Testis (tissue), 3 donors: Measurements from ENCODE around the gene SDK2. TPM values are rescaled to one million over a fixed set of nuclear protein-coding genes. Genes with fewer than 3 reads are reported as not detected.

Experiments used
- DNase-seq: peaks from one replicate; pipeline ENCODE4 v3.0.0-alpha.2; 2019
- H3K27ac ChIP-seq, 2 donors: fragments of 200-600 bp; sonication (generic); one replicate each; pipeline ENCODE4 v1.5.1; 2019
- H3K27me3 ChIP-seq: fragments of 200-600 bp; sonication (generic); one replicate; pipeline ENCODE4 v1.5.1; 2019
- H3K36me3 ChIP-seq: fragments of 200-600 bp; sonication (generic); one replicate; pipeline ENCODE4 v1.5.1; 2017; ENCODE audit warnings: low read depth; ENCODE audit errors: missing control alignments
- H3K4me1 ChIP-seq: fragments of 200-600 bp; sonication (generic); one replicate; pipeline ENCODE4 v1.5.1; 2019
- H3K4me3 ChIP-seq, 2 donors: fragments of 200-600 bp; sonication (generic); one replicate each; pipeline ENCODE4 v1.5.1; 2017 to 2019
- H3K9me3 ChIP-seq: fragments of 200-600 bp; sonication (generic); one replicate; pipeline ENCODE4 v1.5.1; 2017
- POLR2A ChIP-seq: fragments of 450-650 bp; IDR thresholded peaks from one replicate; pipeline ENCODE4 v1.6.1; 2017; ENCODE audit warnings: antibody characterized with exemption, mild to moderate bottlenecking, moderate library complexity
- WGBS, 2 donors: methylation state at CpG; one replicate each; pipeline ENCODE4 v1.1.5; 2018; 5-methylcytosine and 5-hydroxymethylcytosine counted together
- intact Hi-C: fragments of 100-400 bp; cut with DNase I; formaldehyde crosslinking; loops from one replicate; pipeline ENCODE4 v1.15.1; 2023; ENCODE audit warnings: low total_unique reads
- polyA plus RNA-seq: library from polyadenylated mRNA; stranded (reverse); fragments of 350-450 nt; fragmentation: Illumina TruSeq; extraction: RNeasy Lipid Tissue Mini Kit (QIAGEN cat#74804); gene quantifications from one replicate; pipeline ENCODE4 v1.2.3, GENCODE V29; 2014; ENCODE audit warnings: low read depth, low replicate concordance; ENCODE audit not compliant: insufficient read depth
- total RNA-seq, 2 donors: library from RNA; depleted of rRNA; stranded (reverse); fragments of >200 nt; gene quantifications; one replicate each; pipeline ENCODE4 v1.2.3, GENCODE V29; 2016
- TF ChIP-seq, protein P1 (sequence below), 3 experiments: fragments of 450-650 bp in 2 of 3; fragments of 200-600 bp in 1 of 3; sonication (generic) in 1 of 3; IDR thresholded peaks; one replicate each; pipeline ENCODE4 v1.5.1; 2016 to 2019; ENCODE audit warnings: antibody characterized with exemption in 3 of 3, mild to moderate bottlenecking in 2 of 3, moderate library complexity in 1 of 3

SDK2 gene
- total and polyA plus RNA-seq, 3 donors from 2014 or later = 36.9 to 63.4 (median 55.4) TPM

GRCh38 chr17:73625991-73626673 is 18.1 kb downstream of the SDK2 start:
- 84 to 95% methylated on average over 12 of the region's 12 CpGs for WGBS, 2 donors
- TF ChIP-seq, protein P1, sequence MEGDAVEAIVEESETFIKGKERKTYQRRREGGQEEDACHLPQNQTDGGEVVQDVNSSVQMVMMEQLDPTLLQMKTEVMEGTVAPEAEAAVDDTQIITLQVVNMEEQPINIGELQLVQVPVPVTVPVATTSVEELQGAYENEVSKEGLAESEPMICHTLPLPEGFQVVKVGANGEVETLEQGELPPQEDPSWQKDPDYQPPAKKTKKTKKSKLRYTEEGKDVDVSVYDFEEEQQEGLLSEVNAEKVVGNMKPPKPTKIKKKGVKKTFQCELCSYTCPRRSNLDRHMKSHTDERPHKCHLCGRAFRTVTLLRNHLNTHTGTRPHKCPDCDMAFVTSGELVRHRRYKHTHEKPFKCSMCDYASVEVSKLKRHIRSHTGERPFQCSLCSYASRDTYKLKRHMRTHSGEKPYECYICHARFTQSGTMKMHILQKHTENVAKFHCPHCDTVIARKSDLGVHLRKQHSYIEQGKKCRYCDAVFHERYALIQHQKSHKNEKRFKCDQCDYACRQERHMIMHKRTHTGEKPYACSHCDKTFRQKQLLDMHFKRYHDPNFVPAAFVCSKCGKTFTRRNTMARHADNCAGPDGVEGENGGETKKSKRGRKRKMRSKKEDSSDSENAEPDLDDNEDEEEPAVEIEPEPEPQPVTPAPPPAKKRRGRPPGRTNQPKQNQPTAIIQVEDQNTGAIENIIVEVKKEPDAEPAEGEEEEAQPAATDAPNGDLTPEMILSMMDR (IDR thresholded peaks at IDR 0.05) = no peak
- TF ChIP-seq POLR2A = no peak
- DNase-seq = no peak
- Histone ChIP-seq H3K4me3 (no peak overlapping the region), H3K27ac (no peak overlapping the region), H3K4me1 (no peaks in the 10 kb centered on the region), H3K36me3 (no peaks in the 10 kb centered on the region), H3K9me3 (no peaks in the 10 kb centered on the region), H3K27me3 (no peaks in the 10 kb centered on the region)
- intact Hi-C loops = no loop called here

- no peak for DNase-seq
- 94 to 97% methylated on average over 6 to 7 of the region's 7 CpGs for WGBS, 2 donors
Observed at GRCh38 chr17:73625006-73625405, 19.2 kb downstream of the SDK2 start.

DNA sequence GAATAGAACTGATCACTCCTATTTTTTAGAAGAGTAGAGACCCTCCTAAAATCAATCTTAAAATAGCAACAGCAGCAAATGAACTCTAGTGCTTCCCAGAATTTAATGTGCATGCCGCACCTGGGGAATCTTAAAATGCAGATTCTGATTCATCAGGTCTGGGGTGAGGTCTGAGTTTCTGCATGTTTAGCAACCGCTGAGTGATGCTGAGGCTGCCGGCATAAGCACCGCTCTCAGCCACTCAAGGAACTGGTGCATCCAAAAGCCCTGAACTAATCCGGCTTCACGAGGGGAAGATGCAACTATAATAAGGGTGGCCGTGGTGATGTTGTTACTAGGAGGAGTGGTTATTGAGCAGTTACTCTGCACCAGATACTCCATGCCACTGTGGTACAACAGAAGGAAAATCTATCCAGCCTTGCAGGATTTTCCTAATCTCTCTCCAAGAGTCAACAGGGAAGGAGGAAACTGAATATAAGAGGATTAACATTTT is 19.7 kb downstream of the SDK2 start:
- TF ChIP-seq, protein P1 (IDR thresholded peaks at IDR 0.05) = no peak
- TF ChIP-seq POLR2A = no peak
- intact Hi-C loops = no loop called here
- Histone ChIP-seq H3K27me3 (no peaks in the 10 kb centered on the region), H3K36me3 (no peaks in the 10 kb centered on the region), H3K27ac (no peak overlapping the region), H3K4me1 (no peaks in the 10 kb centered on the region), H3K4me3 (no peak overlapping the region), H3K9me3 (no peaks in the 10 kb centered on the region)
- no peak for DNase-seq
- 93 to 98% methylated on average over 7 of the region's 7 CpGs for WGBS, 2 donors

More at GRCh38 chr17:73625006-73625405, 19.2 kb downstream of the SDK2 start:
- H3K4me3 ChIP-seq = no peak overlapping the region
- H3K27ac ChIP-seq = no peak overlapping the region
- intact Hi-C loops = no loop called here
- H3K9me3 ChIP-seq = no peaks in the 10 kb centered on the region
- H3K36me3 ChIP-seq = no peaks in the 10 kb centered on the region
- H3K4me1 ChIP-seq = no peaks in the 10 kb centered on the region
- no peak for TF ChIP-seq POLR2A
- TF ChIP-seq, protein P1 (IDR thresholded peaks at IDR 0.05) = no peak
- H3K27me3 ChIP-seq = no peaks in the 10 kb centered on the region

GRCh38 chr17:73623818-73624217 is 20.4 kb downstream of the SDK2 start:
- H3K4me3 ChIP-seq = no peak overlapping the region
- H3K27ac ChIP-seq = no peak overlapping the region
- H3K27me3 ChIP-seq = no peaks in the 10 kb centered on the region
- no peaks in the 10 kb centered on the region for H3K36me3 ChIP-seq
- H3K4me1 ChIP-seq = no peaks in the 10 kb centered on the region
- intact Hi-C loops = no loop called here
- TF ChIP-seq POLR2A = no peak
- TF ChIP-seq, protein P1 (IDR thresholded peaks at IDR 0.05) = no peak
- 43 to 65% methylated on average over 3 of the region's 3 CpGs for WGBS, 2 donors
- H3K9me3 ChIP-seq = no peaks in the 10 kb centered on the region
- DNase-seq = no peak

DNA sequence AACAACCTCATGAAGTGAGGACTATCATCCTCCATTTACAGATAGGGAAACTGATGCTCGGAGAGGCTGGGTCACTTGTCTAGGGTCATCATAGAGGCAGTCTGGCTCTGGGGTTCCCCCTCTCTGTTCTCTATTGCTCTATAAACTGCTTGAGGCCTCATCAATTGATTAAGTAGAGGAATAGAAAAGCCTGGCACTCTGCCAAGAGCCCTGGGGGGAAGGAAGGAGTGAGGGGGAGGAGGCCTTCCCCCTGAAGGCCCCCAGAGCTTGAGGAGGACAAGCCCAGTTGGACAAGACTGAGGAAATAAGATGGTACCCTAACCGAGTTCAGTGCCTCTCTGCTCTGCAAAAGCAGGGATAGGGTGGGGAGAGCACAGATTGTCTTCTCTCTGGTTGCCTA is 21.0 kb downstream of the SDK2 start:
- H3K27me3 ChIP-seq = no peaks in the 10 kb centered on the region
- no peaks in the 10 kb centered on the region for H3K9me3 ChIP-seq
- no peak for DNase-seq
- 70 to 91% methylated on average over 2 of the region's 2 CpGs for WGBS, 2 donors
- intact Hi-C loops = no loop called here
- no peaks in the 10 kb centered on the region for H3K4me1 ChIP-seq
- no peak overlapping the region for H3K27ac ChIP-seq
- no peaks in the 10 kb centered on the region for H3K36me3 ChIP-seq
- no peak for TF ChIP-seq POLR2A
- TF ChIP-seq, protein P1 (IDR thresholded peaks at IDR 0.05) = no peak
- H3K4me3 ChIP-seq = no peak overlapping the region
